HepG2 (cell line): ENCODE data around the gene TSGA10.

Experiments
- EZH2 ChIP-seq: conservative IDR thresholded peaks from 2 replicates; pipeline ENCODE4 v1.6.1; 2012; ENCODE audit warnings: mild to moderate bottlenecking, low read depth, low read length, moderate library complexity
- GATAD2A ChIP-seq: IDR thresholded peaks from 2 replicates; pipeline ENCODE4 v1.6.1; 2016
- SMAD1 ChIP-seq: sonication (generic); formaldehyde crosslinking; IDR thresholded peaks from 2 replicates; pipeline ENCODE4 v1.4.0; 2020; ENCODE audit warnings: missing genetic modification reagents, low read depth, mild to moderate bottlenecking, borderline replicate concordance
- ZBTB33 ChIP-seq: sonication (generic); formaldehyde crosslinking; IDR thresholded peaks from 2 replicates; pipeline ENCODE4 v1.4.0; 2020; ENCODE audit warnings: missing genetic modification reagents
- ZNF260 ChIP-seq: sonication (generic); formaldehyde crosslinking; IDR thresholded peaks from 2 replicates; pipeline ENCODE4 v1.4.0; 2020; ENCODE audit warnings: missing genetic modification reagents, low read depth, mild to moderate bottlenecking, borderline replicate concordance
- ZNF274 ChIP-seq: sonication (generic); formaldehyde crosslinking; IDR thresholded peaks from 2 replicates; pipeline ENCODE4 v1.5.1; 2020; ENCODE audit warnings: mild to moderate bottlenecking, missing genetic modification reagents

- TF ChIP-seq SMAD1 (no peak), EZH2 (no peak), ZNF260 (CRISPR knock-in tag) (no peak), GATAD2A (CRISPR knock-in tag) (no peak; the same call in 1 of the 2 replicates), ZNF274 (CRISPR knock-in tag) (no peak), ZBTB33 (CRISPR knock-in tag) (no peak)
Observed at GRCh38 chr2:99066075-99066958, 88.4 kb downstream of the TSGA10 start.
